Keratinocyte (primary cell): ENCODE data around the gene PDE8A. TPM values are rescaled to one million over a fixed set of nuclear protein-coding genes. Genes with fewer than 3 reads are reported as not detected.

Source experiments
- DNase-seq: peaks from one replicate; pipeline ENCODE4 v3.0.0-alpha.2; 2011; ENCODE audit warnings: low read depth, missing footprints, low spot score
- FAIRE-seq: peaks from 2 replicates; lab custom pipeline; 2011; peaks lifted over from hg19 to GRCh38; lab: Jason Lieb, UNC
- H2AFZ ChIP-seq: 2 replicates; pipeline ENCODE4 v1.6.0; 2012; ENCODE audit warnings: low read length, control low read depth, inconsistent platforms; ENCODE audit not compliant: control insufficient read depth
- H3K27ac ChIP-seq: 2 replicates; pipeline ENCODE4 v1.5.1; 2011; ENCODE audit warnings: low read length; ENCODE audit not compliant: control insufficient read depth, insufficient read depth
- H3K27me3 ChIP-seq: 3 replicates; pipeline ENCODE4 v1.6.0; 2011; ENCODE audit warnings: low read length; ENCODE audit not compliant: control insufficient read depth, insufficient read depth; ENCODE audit errors: extremely low read depth
- H3K36me3 ChIP-seq, 2 experiments: 2 replicates in 1 of 2; 3 replicates in 1 of 2; pipeline ENCODE4 v1.5.1; 2011; ENCODE audit warnings: low read length in 2 of 2, mild to moderate bottlenecking in 1 of 2; ENCODE audit not compliant: control insufficient read depth in 2 of 2, insufficient read depth in 2 of 2; ENCODE audit errors: extremely low read depth in 1 of 2
- H3K4me1 ChIP-seq: 3 replicates; pipeline ENCODE4 v1.5.1; 2011; ENCODE audit warnings: low read length; ENCODE audit not compliant: control insufficient read depth, insufficient read depth; ENCODE audit errors: extremely low read depth
- H3K4me2 ChIP-seq: 3 replicates; pipeline ENCODE4 v1.6.0; 2011; ENCODE audit warnings: low read depth, low read length; ENCODE audit not compliant: control insufficient read depth, insufficient read depth; ENCODE audit errors: extremely low read depth
- H3K4me3 ChIP-seq, 3 experiments: fragments of 200-600 bp in 1 of 3; sonication (generic) in 1 of 3; 2 replicates in 2 of 3; 3 replicates in 1 of 3; pipeline ENCODE4 v1.5.1; 2011 to 2016; ENCODE audit warnings: low read length in 3 of 3, mild to moderate bottlenecking in 3 of 3, control low read depth in 2 of 3, inconsistent platforms in 1 of 3, low read depth in 1 of 3, mixed read lengths in 1 of 3, mixed run types in 1 of 3, moderate library complexity in 1 of 3; ENCODE audit not compliant: control insufficient read depth in 2 of 3, insufficient read depth in 2 of 3; ENCODE audit errors: extremely low read depth in 1 of 3
- H3K79me2 ChIP-seq: 2 replicates; pipeline ENCODE4 v1.6.0; 2012; ENCODE audit warnings: low read length; ENCODE audit not compliant: control insufficient read depth, insufficient read depth
- H3K9ac ChIP-seq: 3 replicates; pipeline ENCODE4 v1.6.0; 2011; ENCODE audit warnings: low read length; ENCODE audit not compliant: control insufficient read depth, insufficient read depth; ENCODE audit errors: extremely low read depth
- H3K9me1 ChIP-seq: 3 replicates; pipeline ENCODE4 v1.6.0; 2011; ENCODE audit warnings: low read length; ENCODE audit not compliant: control insufficient read depth, insufficient read depth; ENCODE audit errors: extremely low read depth
- H3K9me3 ChIP-seq: 2 replicates; pipeline ENCODE4 v1.5.1; 2012; ENCODE audit warnings: low read depth, low read length; ENCODE audit not compliant: control insufficient read depth
- H4K20me1 ChIP-seq: 3 replicates; pipeline ENCODE4 v1.6.0; 2011; ENCODE audit warnings: low read length; ENCODE audit not compliant: control insufficient read depth, insufficient read depth; ENCODE audit errors: extremely low read depth
- CTCF ChIP-seq, 3 experiments: IDR thresholded peaks in 1 of 3; conservative IDR thresholded peaks in 1 of 3; optimal IDR thresholded peaks in 1 of 3; 2 replicates in 2 of 3; 3 replicates in 1 of 3; pipeline versions ENCODE3 to v1.5.1; 2011; ENCODE audit warnings: low read length in 3 of 3, mild to moderate bottlenecking in 3 of 3, moderate library complexity in 2 of 3, control low read depth in 1 of 3, inconsistent platforms in 1 of 3; ENCODE audit not compliant: insufficient read depth in 2 of 3; ENCODE audit errors: extremely low read depth in 1 of 3
- EZH2 ChIP-seq: IDR thresholded peaks from one replicate; pipeline ENCODE4 v1.6.1; 2012; ENCODE audit warnings: inconsistent platforms, mild to moderate bottlenecking, low read length, moderate library complexity
- dilution Hi-C: fragments of 300-500 bp; cut with MboI; formaldehyde crosslinking; loops from one replicate; pipeline ENCODE4 v1.7.0; 2020; ENCODE audit warnings: low sequenced_read_pairs; ENCODE audit not compliant: extremely low pct_ligation_motif_present
- polyA plus RNA-seq, 5 experiments: library from polyadenylated mRNA; depleted of rRNA in 3 of 5; stranded (reverse) in 3 of 5; stranded (forward) in 1 of 5; unstranded in 1 of 5; fragments of >200 nt; gene quantifications; 1 replicate in 1 of 5; 2 replicates in 3 of 5; 3 replicates in 1 of 5; pipeline versions ENCODE4 v1.2.1 to v1.2.3, GENCODE V29; 2011 to 2012; ENCODE audit warnings: missing spikeins in 2 of 5, low read depth in 1 of 5, low replicate concordance in 1 of 5

Gene PDE8A
- polyA plus RNA-seq, 1 donor (not counting 4 experiments of a cell fraction or from before 2014, with no cell fraction given): 24.1 TPM

GRCh38 chr15:85095566-85095965 is 113.9 kb downstream of the PDE8A start:
- H3K27me3 ChIP-seq: no peaks in the 10 kb centered on the region
- dilution Hi-C loops: no loop called here
- H3K79me2 ChIP-seq: no peaks in the 10 kb centered on the region
- no peak for FAIRE-seq
- no peak overlapping the region for H3K4me2 ChIP-seq
- H3K9ac ChIP-seq: no peak overlapping the region
- no peak for DNase-seq
- no peaks in the 10 kb centered on the region for H3K9me1 ChIP-seq
- TF ChIP-seq EZH2: no peak
- TF ChIP-seq CTCF (optimal IDR thresholded peaks at IDR 0.05 in 1 of 3, IDR thresholded peaks at IDR 0.05 in 1 of 3, conservative IDR thresholded peaks at IDR 0.05 in 1 of 3; ENCODE audit: extremely low read depth in 1 of 3, insufficient read depth in 2 of 3, low read length in 3 of 3): no peak
- H3K9me3 ChIP-seq: no peaks in the 10 kb centered on the region
- H3K4me3 ChIP-seq: no peak overlapping the region
- H2AFZ ChIP-seq: no peak overlapping the region
- H4K20me1 ChIP-seq: no peaks in the 10 kb centered on the region
- no peaks in the 10 kb centered on the region for H3K4me1 ChIP-seq
- H3K36me3 ChIP-seq: peaks cover 2 to 6% of the 10 kb centered on the region in 2 experiments
- H3K27ac ChIP-seq: no peak overlapping the region

- H3K4me1 ChIP-seq: no peaks in the 10 kb centered on the region
- DNase-seq (no peak), FAIRE-seq (no peak)
- no peak for TF ChIP-seq CTCF (optimal IDR thresholded peaks at IDR 0.05 in 1 of 3, IDR thresholded peaks at IDR 0.05 in 1 of 3, conservative IDR thresholded peaks at IDR 0.05 in 1 of 3; ENCODE audit: extremely low read depth in 1 of 3, insufficient read depth in 2 of 3, low read length in 3 of 3)
- TF ChIP-seq EZH2: no peak
- no peaks in the 10 kb centered on the region for H3K9me1 ChIP-seq
- no peaks in the 10 kb centered on the region for H3K9me3 ChIP-seq
- H3K27me3 ChIP-seq: no peaks in the 10 kb centered on the region
- H3K4me2 ChIP-seq: no peak overlapping the region
- no peak overlapping the region for H3K4me3 ChIP-seq
- H3K79me2 ChIP-seq: no peaks in the 10 kb centered on the region
- H3K27ac ChIP-seq: no peak overlapping the region
- H2AFZ ChIP-seq: no peak overlapping the region
- H3K9ac ChIP-seq: no peak overlapping the region
- dilution Hi-C loops: no loop called here
- no peaks in the 10 kb centered on the region for H4K20me1 ChIP-seq
- peaks cover 2 to 7% of the 10 kb centered on the region in 2 experiments for H3K36me3 ChIP-seq
Measured at GRCh38 chr15:85097250-85097649, 115.6 kb downstream of the PDE8A start.
